ENCODE data around the gene DGCR2.

Gene DGCR2

DNA sequence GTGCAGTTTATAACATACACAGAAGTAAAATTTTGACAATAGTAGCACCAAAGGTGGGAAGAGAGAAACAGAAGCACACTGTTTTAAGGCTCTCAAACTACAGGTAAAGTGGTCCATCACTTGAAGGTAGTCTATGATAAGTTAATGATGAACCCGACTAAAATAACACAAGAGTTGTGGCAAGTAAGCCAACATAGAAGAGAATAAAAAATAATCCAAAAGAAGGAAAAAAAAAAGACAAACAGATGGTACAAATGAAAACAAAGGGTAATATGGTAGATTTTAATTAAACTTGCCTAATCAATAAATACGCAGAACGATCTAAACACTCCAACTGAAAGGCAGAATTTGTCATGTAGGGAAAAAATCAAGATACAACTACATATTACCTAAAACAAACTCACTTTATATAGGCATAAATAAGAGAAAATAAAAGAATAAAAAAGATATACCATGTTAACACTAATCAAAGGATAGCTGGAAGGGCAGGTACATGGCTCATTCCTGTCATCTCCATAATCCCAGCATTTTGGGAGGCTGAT is 31.6 kb downstream of the DGCR2 start:
- Histone ChIP-seq H3K9me3 (ENCODE audit: insufficient read depth, low read length) (no peaks in the 10 kb centered on the region), H3K27me3 (ENCODE audit: low read depth, low read length) (no peaks in the 10 kb centered on the region), H3K4me2 (ENCODE audit: low read length) (no peak overlapping the region), H2AFZ (ENCODE audit: low read depth, low read length) (no peak overlapping the region), H4K20me1 (ENCODE audit: insufficient read depth, low read length) (peaks cover 18% of the 10 kb centered on the region), H3K9ac (ENCODE audit: low read length) (no peak overlapping the region), H3K4me1 (ENCODE audit: low read length) (peaks cover 5% of the 10 kb centered on the region), H3K4me3 (ENCODE audit: low read length) (no peak overlapping the region), H3K79me2 (ENCODE audit: low read length) (peaks cover 7% of the 10 kb centered on the region), H3K27ac (ENCODE audit: low read length) (no peak overlapping the region), H3K36me3 (replicated peaks; ENCODE audit: low read depth, low read length) (peaks cover 20% of the 10 kb centered on the region)
- TF ChIP-seq EZH2phosphoT487 (IDR thresholded peaks at IDR 0.05; ENCODE audit: low read depth) = no peak
- TF ChIP-seq, protein P1, sequence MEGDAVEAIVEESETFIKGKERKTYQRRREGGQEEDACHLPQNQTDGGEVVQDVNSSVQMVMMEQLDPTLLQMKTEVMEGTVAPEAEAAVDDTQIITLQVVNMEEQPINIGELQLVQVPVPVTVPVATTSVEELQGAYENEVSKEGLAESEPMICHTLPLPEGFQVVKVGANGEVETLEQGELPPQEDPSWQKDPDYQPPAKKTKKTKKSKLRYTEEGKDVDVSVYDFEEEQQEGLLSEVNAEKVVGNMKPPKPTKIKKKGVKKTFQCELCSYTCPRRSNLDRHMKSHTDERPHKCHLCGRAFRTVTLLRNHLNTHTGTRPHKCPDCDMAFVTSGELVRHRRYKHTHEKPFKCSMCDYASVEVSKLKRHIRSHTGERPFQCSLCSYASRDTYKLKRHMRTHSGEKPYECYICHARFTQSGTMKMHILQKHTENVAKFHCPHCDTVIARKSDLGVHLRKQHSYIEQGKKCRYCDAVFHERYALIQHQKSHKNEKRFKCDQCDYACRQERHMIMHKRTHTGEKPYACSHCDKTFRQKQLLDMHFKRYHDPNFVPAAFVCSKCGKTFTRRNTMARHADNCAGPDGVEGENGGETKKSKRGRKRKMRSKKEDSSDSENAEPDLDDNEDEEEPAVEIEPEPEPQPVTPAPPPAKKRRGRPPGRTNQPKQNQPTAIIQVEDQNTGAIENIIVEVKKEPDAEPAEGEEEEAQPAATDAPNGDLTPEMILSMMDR (IDR thresholded peaks at IDR 0.05; ENCODE audit: low read depth, low read length) = no peak

- Histone ChIP-seq H3K27me3 (ENCODE audit: low read depth, low read length) (no peaks in the 10 kb centered on the region), H3K79me2 (ENCODE audit: low read length) (peaks cover 10% of the 10 kb centered on the region), H3K36me3 (replicated peaks; ENCODE audit: low read depth, low read length) (peaks cover 24% of the 10 kb centered on the region), H3K4me3 (ENCODE audit: low read length) (no peak overlapping the region), H4K20me1 (ENCODE audit: insufficient read depth, low read length) (peaks cover 20% of the 10 kb centered on the region), H3K4me1 (ENCODE audit: low read length) (peaks cover 9% of the 10 kb centered on the region), H3K9me3 (ENCODE audit: insufficient read depth, low read length) (no peaks in the 10 kb centered on the region), H2AFZ (ENCODE audit: low read depth, low read length) (no peak overlapping the region), H3K27ac (ENCODE audit: low read length) (no peak overlapping the region), H3K4me2 (ENCODE audit: low read length) (no peak overlapping the region), H3K9ac (ENCODE audit: low read length) (no peak overlapping the region)
- TF ChIP-seq, protein P1 (IDR thresholded peaks at IDR 0.05; ENCODE audit: low read depth, low read length) = no peak
- TF ChIP-seq EZH2phosphoT487 (IDR thresholded peaks at IDR 0.05; ENCODE audit: low read depth) = no peak
These were observed 32.0 kb downstream of the DGCR2 start for GRCh38 chr22:19090183-19090582.

GRCh38 chr22:19088866-19089595 is 33.2 kb downstream of the DGCR2 start:
- H3K27me3 ChIP-seq (ENCODE audit: low read depth, low read length) = no peaks in the 10 kb centered on the region
- no peak overlapping the region for H3K4me2 ChIP-seq (ENCODE audit: low read length)
- TF ChIP-seq, protein P1 (IDR thresholded peaks at IDR 0.05; ENCODE audit: low read depth, low read length) = no peak
- TF ChIP-seq EZH2phosphoT487 (IDR thresholded peaks at IDR 0.05; ENCODE audit: low read depth) = no peak
- peaks cover 12% of the 10 kb centered on the region for H3K4me1 ChIP-seq (ENCODE audit: low read length)
- H3K27ac ChIP-seq (ENCODE audit: low read length) = no peak overlapping the region
- peaks cover 8% of the 10 kb centered on the region for H3K79me2 ChIP-seq (ENCODE audit: low read length)
- H3K9me3 ChIP-seq (ENCODE audit: insufficient read depth, low read length) = no peaks in the 10 kb centered on the region
- peaks cover 19% of the 10 kb centered on the region for H4K20me1 ChIP-seq (ENCODE audit: insufficient read depth, low read length)
- H3K4me3 ChIP-seq (ENCODE audit: low read length) = no peak overlapping the region
- no peak overlapping the region for H2AFZ ChIP-seq (ENCODE audit: low read depth, low read length)
- H3K36me3 ChIP-seq (replicated peaks; ENCODE audit: low read depth, low read length) = peaks cover 20% of the 10 kb centered on the region
- H3K9ac ChIP-seq (ENCODE audit: low read length) = no peak overlapping the region

DNA sequence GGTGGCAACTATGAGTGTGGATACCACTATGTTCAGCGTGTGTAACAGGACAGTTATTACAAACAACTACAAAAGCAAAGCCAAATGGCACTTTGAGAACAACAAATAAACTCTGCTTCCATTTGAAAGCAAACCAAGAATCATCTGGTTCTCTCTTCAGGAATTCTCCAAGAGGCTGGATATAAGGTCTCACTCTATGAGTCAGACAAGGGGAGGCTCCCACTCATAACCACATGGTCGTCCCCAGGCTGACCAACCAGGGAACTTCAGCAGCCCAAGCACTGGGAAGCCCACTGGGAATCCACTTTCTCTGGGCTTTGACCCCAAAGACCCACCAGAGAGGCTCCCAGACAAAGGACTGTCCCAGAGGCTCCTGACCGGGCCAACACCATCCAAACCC is 35.3 kb downstream of the DGCR2 start:
- no peak overlapping the region for H3K9ac ChIP-seq (ENCODE audit: low read length)
- H3K4me1 ChIP-seq (ENCODE audit: low read length) = peaks cover 12% of the 10 kb centered on the region
- peaks cover 8% of the 10 kb centered on the region for H3K79me2 ChIP-seq (ENCODE audit: low read length)
- TF ChIP-seq EZH2phosphoT487 (IDR thresholded peaks at IDR 0.05; ENCODE audit: low read depth) = no peak
- TF ChIP-seq, protein P1 (IDR thresholded peaks at IDR 0.05; ENCODE audit: low read depth, low read length) = no peak
- no peak overlapping the region for H3K4me2 ChIP-seq (ENCODE audit: low read length)
- peaks cover 19% of the 10 kb centered on the region for H4K20me1 ChIP-seq (ENCODE audit: insufficient read depth, low read length)
- no peaks in the 10 kb centered on the region for H3K9me3 ChIP-seq (ENCODE audit: insufficient read depth, low read length)
- H2AFZ ChIP-seq (ENCODE audit: low read depth, low read length) = no peak overlapping the region
- no peak overlapping the region for H3K4me3 ChIP-seq (ENCODE audit: low read length)
- H3K27me3 ChIP-seq (ENCODE audit: low read depth, low read length) = no peaks in the 10 kb centered on the region
- peaks cover 23% of the 10 kb centered on the region for H3K36me3 ChIP-seq (replicated peaks; ENCODE audit: low read depth, low read length)
- H3K27ac ChIP-seq (ENCODE audit: low read length) = no peak overlapping the region

Measured in OCI-LY3 (cell line).